GM19099 (cell line): ENCODE data around the gene TENM4.

Experiments
- POLR2A ChIP-seq: IDR thresholded peaks from 3 replicates; pipeline ENCODE4 v1.6.1; 2011; ENCODE audit warnings: low read depth; ENCODE audit not compliant: insufficient read length; ENCODE audit errors: extremely low read depth

TENM4 gene

DNA sequence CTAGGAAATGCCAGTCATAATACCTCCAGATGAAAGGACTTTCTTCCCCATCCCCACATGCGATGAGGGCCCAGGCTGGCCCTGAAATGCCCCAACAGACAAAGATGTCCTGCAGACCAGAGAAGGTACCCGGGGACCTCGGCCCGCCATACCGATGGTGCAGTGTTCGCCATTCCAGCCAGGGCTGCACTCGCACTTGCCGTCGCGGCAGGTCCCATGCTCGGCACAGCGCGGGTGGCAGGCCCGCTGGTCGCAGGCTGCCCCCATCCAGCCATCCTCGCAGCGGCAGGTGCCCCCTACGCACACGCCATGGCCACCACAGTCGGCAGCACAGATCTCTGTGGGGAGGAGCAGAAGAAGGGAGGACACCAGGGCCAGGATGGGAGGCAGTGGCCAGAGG is 654.1 kb downstream of the TENM4 start:
- no peak for TF ChIP-seq POLR2A

DNA sequence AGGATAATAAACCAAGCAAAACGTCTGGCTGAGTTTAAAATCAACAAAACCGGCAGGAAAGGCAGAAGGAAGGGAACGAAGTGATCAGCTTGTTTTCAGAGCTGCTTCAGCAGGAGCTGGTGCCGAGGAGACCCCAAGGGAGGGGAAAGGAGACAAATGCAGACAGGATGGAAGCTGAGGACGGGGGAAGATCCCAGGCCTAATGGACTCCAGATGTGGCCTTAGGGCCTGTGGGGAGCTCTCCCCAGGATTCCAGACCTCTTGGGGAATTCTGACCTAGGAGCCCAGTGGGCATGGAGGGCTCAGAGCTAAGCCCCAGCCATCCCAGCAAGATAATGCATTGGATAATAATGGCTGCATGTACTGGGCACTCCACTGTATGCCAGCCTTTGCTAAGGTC is 654.7 kb downstream of the TENM4 start:
- TF ChIP-seq POLR2A = no peak

DNA sequence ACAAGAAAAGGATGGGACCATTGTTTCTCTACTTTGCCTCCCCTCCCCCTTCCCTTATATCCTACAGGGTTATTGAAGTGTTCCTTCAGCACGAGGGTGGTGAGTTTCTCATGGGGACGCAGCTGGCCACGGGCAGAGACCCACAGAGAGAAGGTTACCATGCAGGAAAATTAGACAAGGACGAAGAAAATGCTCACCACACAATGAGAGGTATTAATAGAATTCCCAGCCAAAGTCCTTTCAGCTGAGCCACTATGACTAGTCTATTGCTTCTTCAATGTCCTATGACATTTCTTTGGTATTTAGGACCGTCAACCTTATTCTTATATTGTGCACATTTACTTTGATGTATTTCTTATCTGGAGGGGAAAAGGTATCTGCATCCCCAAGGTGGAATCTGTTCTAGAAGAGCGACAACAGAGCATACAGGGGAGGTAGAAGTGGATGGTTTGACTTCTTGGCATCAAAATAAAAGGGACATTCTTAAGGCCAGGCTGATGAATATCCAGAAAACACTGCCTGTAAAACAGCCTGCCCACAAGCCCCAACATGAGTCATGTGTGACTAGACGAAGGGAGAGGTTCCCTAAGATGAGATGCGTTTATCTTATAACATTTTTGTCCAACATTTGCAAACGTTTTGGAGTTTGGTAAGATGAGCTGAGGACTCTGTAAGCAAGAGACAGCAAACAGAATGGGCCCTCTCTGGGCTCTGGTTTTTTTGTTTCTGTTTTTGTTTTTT is 656.3 kb downstream of the TENM4 start:
- no peak for TF ChIP-seq POLR2A

DNA sequence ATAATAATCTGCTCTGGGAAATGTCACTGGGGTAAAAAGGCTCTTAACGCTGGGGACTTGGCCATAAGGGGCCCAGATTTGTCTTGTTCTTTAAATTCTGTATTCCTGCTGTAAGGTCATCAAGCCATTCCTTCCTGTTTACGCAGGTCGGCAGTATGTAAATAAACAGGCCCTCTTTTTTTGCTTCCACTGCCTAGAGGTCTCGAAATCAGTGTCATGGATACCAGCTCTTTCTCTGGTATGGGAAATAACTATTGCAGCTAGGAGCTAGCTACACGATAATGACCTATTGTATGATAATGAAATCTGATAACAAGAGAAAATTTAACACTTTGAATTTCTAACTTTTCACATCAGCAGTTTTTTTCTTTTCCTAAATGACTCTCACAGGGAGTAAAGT is 657.0 kb downstream of the TENM4 start:
- no peak for TF ChIP-seq POLR2A

DNA sequence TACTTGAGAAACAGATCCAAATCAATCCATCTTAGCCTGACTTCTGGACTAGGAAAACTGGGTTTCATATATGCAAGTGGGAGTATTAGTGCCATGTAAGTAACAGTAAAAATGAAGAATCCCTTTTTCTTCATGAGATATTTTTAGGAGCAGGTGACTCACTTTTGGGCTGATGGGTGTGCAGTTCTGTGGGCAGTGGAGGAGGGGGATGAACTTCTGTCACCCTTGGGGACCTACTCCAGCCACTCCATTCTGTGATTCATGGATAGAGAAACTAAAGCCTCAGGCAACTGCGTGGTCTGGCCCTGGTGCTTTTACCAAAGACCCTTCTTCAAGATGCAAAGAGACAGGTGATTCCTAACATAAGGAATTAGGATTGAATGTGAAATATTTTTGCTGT is 657.5 kb downstream of the TENM4 start:
- TF ChIP-seq POLR2A = no peak

DNA sequence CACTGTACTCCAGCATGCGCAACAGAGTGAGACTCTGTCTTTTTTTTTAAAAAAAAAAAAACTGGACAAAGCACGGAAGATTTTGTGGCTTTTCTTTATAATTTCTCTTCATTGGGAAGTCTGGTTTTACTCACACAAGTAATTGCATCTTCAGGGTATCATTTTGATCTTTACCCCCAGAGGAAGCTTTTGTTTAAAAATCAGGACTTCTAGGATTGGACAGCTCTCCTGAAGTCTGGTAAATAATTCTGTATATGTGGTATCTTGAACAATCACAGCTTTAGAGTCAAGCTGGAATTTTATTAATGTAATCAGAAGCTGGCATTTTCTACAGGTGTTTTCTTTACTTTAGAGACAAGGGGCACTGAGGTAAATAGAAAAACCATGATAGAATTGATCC is 658.1 kb downstream of the TENM4 start:
- TF ChIP-seq POLR2A = no peak

- TF ChIP-seq POLR2A = no peak
Observed at GRCh38 chr11:78780889-78781288, 659.9 kb downstream of the TENM4 start.

- no peak for TF ChIP-seq POLR2A
Observed at GRCh38 chr11:78773492-78773891, 667.3 kb downstream of the TENM4 start.

- no peak for TF ChIP-seq POLR2A
Observed at GRCh38 chr11:78773077-78773476, 667.8 kb downstream of the TENM4 start.

DNA sequence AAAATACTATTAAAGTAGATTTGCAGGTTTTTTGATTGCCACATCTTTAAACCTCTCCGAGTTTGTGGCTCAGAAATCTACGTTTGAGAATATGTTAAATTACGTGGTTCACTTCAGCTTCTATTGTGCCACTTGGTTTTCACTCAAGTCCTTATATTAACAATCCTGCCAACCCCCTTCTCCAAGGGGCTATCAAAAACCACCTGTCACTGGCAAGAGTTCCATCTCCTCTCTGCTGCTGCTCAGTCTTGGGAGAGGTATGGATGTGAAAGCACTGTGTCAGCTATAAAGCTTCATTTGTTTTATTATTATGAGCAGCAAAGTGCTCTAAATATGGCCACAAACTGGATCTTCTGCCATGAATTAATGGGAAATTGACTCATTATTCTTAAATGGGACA is 668.6 kb downstream of the TENM4 start:
- no peak for TF ChIP-seq POLR2A

DNA sequence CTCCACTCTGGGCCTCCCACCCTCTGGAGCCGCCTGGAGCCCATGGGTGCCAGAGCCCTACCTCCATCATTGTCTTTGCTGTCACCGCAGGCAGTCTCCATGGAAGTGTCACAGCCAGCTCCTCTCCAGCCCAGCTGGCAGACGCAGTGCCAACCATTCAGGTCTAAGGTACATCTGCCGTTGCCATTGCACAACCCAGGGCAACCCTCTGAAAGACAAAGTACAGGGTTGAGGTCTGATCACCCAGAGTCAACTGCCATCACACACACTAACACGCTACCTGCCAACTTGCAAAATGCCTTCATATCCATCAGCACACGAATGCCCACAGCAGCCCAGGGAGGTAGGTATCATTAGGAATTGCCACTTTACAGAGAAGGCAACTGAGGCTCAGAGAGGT is 669.9 kb downstream of the TENM4 start:
- no peak for TF ChIP-seq POLR2A

DNA sequence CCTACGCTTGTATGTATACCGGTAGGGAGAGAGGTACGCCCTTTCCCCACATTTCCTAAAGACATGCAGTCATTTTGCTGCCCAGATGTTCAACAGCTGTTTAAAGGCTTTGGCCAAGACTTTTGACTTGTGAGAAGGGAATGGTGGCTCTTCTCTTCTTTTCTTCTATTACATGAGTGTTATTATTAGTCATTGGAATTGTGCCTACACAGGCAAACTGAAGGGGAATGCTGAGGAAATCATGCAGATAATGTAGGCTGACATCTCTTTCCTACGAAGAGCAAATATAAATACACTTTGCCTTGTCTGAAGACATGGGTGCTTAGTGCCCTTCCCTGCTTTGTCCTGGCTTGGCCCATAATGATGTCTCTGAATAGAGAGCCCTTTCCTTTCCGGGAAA is 671.9 kb downstream of the TENM4 start:
- no peak for TF ChIP-seq POLR2A

DNA sequence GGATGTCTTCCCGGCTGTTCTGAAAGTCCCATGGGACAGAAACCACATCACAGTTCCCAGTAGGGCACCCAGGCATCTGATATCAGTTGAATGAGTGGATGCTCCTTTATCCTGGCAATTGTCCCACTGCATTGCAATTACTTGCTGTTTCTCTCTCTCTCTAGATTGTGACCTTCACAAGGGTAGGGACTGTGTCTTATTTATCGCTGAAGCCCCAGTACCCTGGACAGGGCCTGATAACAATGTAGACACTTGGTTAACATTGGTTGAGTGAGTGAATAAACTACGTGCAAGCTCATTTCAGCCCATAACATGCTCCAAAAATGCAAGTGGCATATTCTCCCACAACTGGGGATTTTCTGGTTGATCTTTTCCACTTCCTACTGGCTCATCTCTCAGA is 672.5 kb downstream of the TENM4 start:
- TF ChIP-seq POLR2A = no peak

GRCh38 chr11:78767027-78767932 is 673.5 kb downstream of the TENM4 start:
- TF ChIP-seq POLR2A = no peak

- no peak for TF ChIP-seq POLR2A
Observed at GRCh38 chr11:78764946-78765345, 675.9 kb downstream of the TENM4 start.

GRCh38 chr11:78763664-78764063 is 677.2 kb downstream of the TENM4 start:
- no peak for TF ChIP-seq POLR2A
